IPS-NIHi7 (cell line): ENCODE results near the gene DNAI1.
A peak's percentile ranks its signal among the peaks of the same experiment; 100 is the strongest.
"Not testable (repeated sequence)": the region's sequence is repeated elsewhere in the genome, so short reads cannot be mapped to it uniquely, and the experiment has no call there.

Experiments used
- DNase-seq: peaks from one replicate; pipeline ENCODE4 v3.0.0; 2012; ENCODE audit warnings: mixed read lengths; ENCODE audit errors: extremely low spot score

DNAI1 gene

DNA sequence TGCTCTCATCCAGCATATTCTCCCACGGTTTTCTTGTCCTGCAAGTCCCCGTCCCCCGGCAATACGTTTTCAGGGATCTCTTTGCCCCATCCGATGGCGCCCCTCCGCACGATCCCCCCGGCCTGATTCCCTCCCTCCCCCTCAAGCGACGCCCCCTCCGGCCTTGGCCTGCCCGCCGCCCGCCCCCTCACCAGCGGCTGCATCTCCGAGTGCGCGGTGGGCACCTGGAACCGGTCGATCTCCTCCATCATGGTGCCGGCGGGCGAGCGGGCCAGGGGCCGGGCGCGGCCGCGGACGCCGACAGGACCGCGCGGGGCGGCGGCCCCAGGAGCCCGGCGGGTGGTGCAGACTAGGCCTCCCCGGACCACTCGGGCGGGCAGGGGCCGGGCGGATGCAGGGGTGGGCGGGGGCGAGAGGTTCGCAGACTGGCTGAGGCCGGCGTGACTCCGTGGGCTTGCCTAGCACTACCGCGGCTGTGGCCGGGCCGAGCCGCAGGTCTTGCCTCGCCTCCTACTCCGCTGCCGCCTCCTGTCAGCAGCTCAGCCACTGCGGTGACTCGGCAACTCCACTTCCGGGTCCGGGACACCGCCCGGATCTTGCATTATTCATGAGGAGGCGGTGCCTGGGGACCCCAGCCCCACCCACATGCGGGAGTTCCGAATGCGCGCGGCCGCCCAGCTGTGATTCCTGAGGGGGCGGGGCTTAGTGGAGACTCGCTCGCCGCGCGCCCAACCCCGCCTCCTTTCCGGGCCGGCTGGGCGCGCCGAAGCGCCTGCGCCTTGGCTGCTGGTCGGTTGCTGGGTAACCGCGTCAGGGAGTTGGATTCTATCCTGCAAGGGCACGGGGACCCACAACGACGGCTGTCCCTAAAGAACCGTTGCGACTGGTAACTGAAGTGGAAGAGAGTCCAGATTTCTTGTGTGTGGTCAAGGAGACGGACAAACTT lies at the start of gene DNAI1, which contains the start of gene FAM219A:
DNAI1 (plus strand) TSS at position 793 of the 946 bp plus-strand sequence. CDS start 201 bp downstream, outside the sequence.
FAM219A (minus strand) TSS at position 558 of the 946 bp plus-strand sequence; CDS start at position 251, 307 bp downstream.
- DNase-seq = peak; percentile 99

DNA sequence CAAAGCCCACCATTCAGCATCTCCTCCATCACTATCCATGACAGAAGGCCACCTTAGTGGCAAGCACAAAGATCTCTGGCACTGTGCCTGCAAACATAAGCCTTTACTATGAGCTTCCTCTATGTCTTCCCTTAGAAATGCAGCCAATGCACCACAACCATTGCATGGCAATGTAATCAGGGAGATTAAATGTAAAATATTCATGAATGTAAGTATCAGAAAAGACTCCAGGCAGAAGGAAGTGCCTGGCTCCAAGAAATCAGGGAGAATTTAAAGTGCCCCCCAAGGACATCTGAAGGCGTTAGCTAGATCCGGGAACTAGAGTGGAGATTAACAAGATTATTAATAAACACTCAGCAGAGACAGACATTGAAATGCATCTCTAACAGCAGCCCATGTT lies 49.5 kb upstream of the DNAI1 start:
- no peak for DNase-seq

DNA sequence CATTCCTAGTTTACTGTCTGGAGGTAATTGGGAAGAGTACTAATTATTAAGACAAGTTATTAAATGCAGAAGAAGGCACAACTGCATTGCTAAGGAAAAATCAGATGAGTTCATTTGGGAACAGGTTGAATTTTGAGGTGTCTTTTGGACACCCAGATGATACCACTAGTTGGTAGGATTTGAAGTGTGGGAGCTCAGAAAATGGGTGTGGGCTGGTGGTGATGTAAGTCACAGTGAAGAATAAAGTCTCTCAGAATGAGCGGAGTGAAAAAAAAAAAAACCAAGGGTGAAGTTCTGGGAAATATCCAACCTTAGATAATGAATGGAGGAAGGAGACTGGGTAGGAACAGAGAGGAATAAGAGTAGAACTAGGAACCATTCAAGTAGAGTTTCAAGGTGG lies 46.3 kb upstream of the DNAI1 start:
- DNase-seq = no peak

DNA sequence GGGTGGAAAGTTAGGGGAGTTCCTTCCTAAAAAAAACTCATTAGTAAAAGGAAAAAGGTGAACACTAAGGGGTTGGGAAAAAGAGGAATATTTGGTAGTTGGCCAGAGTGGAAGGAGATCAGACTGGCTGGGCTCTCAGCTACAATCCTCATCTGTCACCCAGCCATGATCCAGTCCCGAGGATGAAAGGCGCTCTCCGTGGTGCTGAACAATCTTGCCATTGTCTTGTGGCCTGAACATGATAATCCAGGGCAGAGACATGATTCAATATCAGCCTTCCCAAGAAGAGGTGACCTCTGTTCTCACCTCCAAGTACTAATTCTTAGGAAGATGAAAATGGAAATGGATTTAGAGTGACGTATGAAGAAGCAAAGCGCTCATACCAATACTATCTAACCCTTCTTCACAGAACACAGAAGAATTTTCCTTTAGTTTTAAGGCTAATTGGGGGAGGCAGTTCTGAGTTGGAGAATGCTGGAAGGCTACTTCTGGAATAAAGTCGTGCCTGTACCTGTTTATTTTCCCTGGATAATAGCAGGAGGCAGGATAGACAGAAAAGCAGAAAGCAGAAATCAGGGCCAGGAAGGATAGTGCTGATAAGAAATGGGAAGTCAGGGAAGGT lies 45.3 kb upstream of the DNAI1 start:
- peak; percentile 87 for DNase-seq

- no peak for DNase-seq
Observed at GRCh38 chr9:34417734-34418133, 40.9 kb upstream of the DNAI1 start.

- no peak for DNase-seq
Observed at GRCh38 chr9:34419716-34420504, 38.7 kb upstream of the DNAI1 start.

DNA sequence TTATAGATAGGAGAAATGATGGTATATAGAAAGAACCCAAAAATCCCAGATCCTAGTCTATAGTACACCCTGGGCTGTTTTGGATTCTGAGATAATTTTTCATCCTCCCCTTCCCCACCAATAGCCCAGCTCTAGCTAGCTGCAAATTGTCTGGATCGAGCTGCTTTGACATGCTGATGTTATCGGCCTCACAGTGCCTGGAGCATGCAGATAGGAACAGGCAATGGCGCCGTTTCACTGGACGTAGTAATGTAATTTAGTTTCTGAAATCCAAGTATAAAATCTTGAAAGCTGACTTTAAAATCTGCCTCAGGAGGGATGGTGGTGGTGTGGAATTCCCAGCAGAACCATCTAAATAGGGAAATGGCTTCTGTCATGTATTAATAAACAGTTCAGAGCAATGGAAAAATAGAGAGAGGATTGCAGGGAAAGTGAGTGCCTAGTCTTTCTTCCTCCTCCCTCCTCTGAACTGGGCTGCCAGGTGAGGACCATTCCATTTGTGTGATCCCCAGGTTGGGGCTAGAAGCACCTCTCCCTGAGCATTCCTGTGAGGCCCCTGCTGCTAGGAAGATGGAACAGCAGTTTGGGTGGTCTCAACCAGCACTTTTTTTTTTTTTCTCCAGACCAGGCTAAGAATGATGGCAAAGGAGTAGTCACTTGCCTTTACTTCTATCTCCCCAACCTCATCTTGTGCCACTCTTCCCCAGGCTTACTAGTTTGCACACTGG lies 32.1 kb upstream of the DNAI1 start:
- peak; percentile 59 for DNase-seq

- no peak for DNase-seq
Observed at GRCh38 chr9:34428325-34428958, 30.2 kb upstream of the DNAI1 start.

GRCh38 chr9:34430843-34431437 lies 27.7 kb upstream of the DNAI1 start:
- peak; percentile 84 for DNase-seq

- DNase-seq = no peak
Observed at GRCh38 chr9:34431667-34432066, 26.9 kb upstream of the DNAI1 start.

DNA sequence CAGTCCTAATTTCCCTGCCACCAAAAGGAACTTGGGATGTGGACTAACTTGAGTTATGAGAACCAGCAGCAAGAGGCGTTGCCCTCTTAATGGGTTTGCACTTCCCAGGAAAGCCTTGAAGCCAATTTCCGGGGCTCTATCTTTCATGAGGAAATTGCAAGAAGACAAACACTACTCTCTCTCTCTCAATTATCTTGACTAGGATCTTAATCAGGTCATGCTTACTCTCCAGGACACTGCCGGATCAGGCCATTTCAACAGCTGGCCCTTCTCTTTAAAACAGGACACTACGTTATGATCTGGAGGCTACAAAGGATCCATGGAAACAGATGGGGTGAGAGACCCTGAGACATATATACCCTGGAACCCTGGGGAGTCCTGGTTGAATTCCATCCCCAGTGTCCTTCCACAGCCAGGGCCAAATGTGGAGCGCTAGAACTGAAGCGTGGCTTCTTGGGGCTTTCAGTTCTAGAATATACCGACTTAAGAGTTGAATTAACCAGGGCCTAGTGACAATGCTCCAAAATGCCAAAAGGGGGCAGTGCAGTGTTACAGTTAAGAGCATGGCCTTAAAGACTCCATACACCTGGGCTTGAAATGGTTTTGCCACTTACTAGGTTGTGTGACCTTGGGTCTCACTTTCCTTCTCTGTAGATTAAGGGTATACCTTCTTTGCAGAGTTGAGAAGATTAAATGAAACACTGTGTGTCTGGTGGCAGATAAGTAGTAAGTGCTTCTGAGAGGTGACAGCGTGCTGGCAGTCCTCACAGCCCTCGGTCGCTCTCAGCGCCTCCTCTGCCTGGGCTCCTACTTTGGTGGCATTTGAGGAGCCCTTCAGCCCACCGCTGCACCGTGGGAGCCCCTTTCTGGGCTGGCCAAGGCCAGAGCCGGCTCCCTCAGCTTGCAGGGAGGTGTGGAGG lies 21.3 kb upstream of the DNAI1 start:
- peak; percentile 72 for DNase-seq

DNA sequence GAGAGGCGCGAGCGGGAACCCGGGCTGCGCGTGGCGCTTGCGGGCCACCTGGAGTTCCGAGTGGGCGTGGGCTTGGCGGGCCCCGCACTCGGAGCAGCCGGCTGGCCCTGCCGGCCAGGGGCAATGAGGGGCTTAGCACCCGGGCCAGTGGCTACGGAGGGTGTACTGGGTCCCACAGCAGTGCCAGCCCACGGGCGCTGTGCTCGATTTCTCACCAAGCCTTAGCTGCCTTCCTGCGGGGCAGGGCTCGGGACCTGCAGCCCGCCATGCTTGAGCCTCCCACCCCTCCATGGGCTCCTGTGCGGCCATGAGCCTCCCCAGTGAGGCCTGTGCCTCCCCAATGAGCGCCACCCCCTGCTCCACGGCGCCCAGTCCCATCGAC lies 20.7 kb upstream of the DNAI1 start:
- not testable (repeated sequence) for DNase-seq

DNA sequence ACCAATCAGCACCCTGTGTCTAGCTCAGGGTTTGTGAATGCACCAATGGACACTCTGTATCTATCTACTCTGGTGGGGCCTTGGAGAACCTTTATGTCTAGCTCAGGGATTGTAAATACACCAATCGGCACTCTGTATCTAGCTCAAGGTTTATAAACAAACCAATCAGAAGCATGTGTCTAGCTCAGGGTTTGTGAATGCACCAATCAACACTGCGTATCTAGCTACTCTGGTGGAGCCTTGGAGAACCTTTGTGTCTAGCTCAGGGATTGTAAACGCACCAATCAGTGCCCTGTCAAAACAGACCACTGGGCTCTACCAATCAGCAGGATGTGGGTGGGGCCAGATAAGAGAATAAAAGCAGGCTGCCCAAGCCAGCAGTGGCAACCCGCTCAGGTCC lies 20.1 kb upstream of the DNAI1 start:
- not testable (repeated sequence) for DNase-seq

DNA sequence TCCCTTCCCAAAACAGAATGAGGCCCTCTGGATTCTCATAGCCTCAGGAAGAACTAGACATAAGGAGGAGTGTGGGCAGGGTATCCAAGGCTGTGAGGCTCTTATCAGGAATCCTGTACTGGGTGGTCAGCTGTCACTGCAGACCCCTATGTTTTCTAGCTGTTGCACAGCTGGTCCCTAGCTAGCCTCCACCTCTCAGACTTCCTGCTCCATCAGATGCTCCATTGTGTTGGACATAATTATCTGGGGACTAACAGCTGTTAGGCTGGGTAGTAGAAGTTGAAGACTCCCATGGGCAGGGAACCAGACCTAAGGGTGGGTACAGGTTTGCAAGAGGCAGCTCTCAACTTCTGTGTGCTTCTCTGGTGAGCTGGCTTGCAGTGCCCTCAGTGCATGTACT lies 18.6 kb upstream of the DNAI1 start:
- DNase-seq = no peak

GRCh38 chr9:34442770-34443169 lies 15.8 kb upstream of the DNAI1 start:
- no peak for DNase-seq

- DNase-seq = peak; percentile 20
Observed at GRCh38 chr9:34443533-34443932, 15.1 kb upstream of the DNAI1 start.

- DNase-seq = no peak
Observed at GRCh38 chr9:34443976-34444375, 14.6 kb upstream of the DNAI1 start.

DNA sequence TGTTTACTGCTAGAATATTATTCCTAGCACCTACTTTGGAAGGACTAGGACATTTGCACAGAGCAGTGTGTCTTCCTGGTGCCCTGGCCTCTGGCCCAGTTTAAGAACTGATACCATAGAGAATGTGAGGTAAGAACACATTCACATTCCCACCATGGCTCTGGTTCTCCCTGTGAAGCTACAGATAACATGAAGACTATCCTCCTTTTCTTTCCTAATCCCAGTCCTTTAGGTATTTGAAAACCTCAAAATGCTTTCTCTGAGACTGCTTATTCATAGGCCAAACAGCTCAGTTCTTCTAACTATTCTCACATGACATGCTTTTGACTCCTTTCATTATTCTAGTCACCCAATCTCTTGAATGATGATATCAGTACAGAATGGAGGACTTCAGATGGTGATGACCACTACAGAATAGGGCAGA lies 12.1 kb upstream of the DNAI1 start:
- DNase-seq = no peak

DNA sequence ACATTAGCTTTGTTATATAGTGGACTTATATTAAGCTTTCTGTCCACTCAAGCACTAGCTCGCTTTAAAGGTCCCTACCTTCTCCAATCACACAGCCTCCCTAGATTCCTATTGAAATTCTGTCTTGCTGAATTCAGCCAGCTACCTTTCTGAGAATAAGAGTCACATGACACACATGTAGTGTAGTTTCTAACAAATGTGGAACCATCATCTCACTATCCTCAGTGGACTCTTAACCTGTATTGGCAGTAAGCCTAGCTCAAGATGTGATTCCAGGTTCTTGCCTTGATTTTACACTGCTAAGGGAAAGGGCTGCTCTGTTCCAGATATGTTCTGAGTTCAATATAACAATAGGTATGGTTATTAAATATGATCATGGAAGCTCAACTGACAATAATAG lies 11.7 kb upstream of the DNAI1 start:
- no peak for DNase-seq
